Activated CD4-positive, alpha-beta T cell treated with anti-CD3 and anti-CD28 coated beads, Interleukin-2, amount 50 U/mL, for 16 hours (primary cell): ENCODE results near the gene SCUBE1.

Experiments
- DNase-seq: peaks from one replicate; pipeline ENCODE4 v3.0.0-alpha.2; 2020

The SCUBE1 gene

DNA sequence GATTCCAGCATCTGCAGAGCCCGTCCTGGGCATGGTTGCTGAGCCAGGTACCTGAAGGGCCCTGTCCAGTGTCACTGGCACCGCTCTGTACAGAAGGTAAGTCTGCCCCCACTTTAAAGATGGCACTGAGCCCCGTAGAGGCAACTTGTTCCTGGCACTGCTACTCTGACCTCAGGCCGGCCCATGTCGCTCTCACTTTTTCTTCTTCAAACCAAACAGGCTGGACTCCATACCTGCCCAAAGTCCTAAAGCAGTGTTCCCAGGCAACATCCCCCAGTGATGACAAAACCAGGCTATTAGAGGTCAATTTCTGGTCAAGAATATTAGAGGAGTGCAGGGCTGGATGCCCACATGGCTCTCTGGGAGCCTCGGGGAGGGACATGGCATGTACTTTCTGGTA, 109.6 kb downstream of the SCUBE1 start:
- DNase-seq: no peak

GRCh38 chr22:43232445-43232844, 110.7 kb downstream of the SCUBE1 start:
- no peak for DNase-seq

DNA sequence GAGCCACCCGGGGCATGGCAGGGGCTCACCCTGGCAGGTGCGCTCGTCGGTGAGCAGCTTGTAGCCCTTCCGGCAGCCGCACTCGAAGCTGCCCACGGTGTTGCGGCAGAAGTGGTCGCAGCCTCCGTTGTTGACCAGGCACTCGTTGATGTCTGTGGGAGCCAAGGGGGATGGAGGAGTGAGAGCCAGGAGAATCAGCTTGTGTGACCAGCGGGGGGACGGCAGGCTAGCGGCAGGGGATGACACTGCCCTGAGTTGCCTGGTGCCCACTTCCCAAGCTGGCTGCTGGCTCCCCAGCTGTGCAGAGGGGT, 111.5 kb downstream of the SCUBE1 start:
- no peak for DNase-seq

GRCh38 chr22:43230971-43231723, 112.0 kb downstream of the SCUBE1 start:
- peak; percentile 75 for DNase-seq

DNA sequence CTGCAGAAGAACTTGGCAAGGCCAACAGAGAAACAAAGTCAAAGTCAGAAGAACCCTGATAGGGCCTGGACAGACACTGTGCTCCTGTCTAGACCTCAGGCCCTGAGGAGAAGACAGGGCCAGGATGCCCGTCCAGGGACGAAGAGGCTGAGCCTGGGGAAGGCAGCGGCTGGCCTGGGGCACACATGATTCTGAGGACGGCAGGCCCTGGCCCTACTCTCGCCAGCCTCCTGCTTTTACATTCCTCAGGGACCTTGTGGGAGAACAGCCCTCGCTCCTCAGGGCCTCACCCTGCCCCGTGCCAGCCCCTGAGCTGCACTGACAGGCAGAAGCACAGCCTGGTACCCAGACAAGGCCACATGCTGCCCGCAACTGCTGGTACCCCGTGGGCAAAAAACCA, 112.6 kb downstream of the SCUBE1 start:
- no peak for DNase-seq

DNA sequence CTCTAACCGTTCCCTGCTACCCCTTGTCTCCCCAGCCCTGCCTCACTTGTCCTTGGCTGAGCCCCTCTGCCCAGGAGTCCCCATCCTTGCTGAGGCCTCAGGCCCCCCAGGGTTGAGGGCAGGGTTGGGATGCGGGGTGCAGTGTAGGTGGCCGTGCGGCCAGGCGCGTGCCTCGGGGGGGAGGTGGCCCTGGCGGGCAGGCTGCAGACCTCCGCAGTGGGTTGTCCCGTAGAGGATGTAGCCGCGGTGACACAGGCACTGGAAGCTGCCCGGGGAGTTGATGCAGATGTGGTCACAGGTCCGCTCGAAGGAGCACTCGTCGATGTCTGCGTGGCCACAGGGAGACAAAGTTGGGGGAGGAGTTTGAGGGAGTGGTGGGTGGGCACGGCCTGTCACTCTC, 114.3 kb downstream of the SCUBE1 start:
- DNase-seq: no peak

GRCh38 chr22:43228330-43228729, 114.8 kb downstream of the SCUBE1 start:
- DNase-seq: no peak

- no peak for DNase-seq
Observed at GRCh38 chr22:43227239-43227630, 115.9 kb downstream of the SCUBE1 start.

- DNase-seq: no peak
Observed at GRCh38 chr22:43226377-43227238, 116.6 kb downstream of the SCUBE1 start.

DNA sequence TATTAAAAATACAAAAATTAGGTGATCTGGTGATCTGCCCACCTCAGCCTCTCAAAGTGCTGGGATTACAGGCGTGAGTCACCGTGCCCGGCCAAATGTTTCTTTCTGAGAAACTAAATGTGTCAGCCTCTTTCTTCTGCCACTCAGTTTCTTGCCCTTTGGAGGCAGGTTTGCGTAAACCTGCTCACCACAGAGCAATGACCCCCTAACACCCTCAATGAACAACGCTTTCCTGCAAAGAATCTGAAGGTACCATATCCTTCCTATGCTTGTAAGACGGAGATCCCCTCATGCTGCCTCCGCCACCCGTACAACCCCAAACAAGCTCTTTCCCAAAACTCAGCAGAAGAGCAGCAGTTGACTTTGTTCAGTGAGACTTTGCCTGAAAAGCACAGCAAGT, 117.6 kb downstream of the SCUBE1 start:
- no peak for DNase-seq

DNA sequence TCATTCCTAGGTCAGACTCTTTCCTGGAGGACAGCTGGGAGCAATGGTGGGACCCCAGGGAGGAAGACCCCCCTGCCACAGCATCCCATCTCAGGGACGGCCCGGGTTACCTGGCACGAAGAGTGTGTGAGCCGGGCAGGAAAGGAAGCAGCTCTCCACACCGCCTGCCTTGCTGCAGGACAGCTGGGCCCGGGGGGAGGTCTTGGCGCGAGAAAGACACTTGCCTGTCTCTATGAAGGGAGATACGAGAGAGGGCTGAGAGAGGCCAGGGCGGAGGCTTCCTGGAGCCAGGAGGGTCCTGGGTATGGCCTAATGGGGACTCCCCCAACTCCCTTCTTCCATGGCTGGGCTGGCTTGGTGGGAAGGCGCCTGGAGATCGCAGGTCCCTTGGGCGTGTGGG, 120.2 kb downstream of the SCUBE1 start:
- no peak for DNase-seq

DNA sequence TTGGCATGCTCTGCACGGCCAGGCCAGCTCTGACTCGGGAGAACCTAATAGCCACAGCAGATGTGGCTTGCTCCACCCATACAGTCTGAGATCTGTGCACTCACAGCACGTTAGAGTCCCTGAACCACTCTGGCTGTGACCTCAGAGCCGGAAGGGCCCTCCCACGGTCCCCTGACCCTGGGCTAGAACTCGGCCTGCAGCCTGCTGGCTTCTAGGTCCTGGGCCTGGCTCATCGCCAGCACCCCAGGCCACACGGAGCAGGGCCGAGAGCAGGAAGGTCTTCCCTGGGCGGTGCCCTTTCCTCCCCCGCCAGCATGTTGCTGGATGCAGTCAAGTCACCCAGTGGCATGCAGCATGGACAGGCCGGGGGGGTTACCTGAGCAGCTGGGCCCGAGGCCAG, 120.9 kb downstream of the SCUBE1 start:
- DNase-seq: no peak

- no peak for DNase-seq
Observed at GRCh38 chr22:43220625-43221380, 122.4 kb downstream of the SCUBE1 start.

- no peak for DNase-seq
Observed at GRCh38 chr22:43218786-43219185, 124.4 kb downstream of the SCUBE1 start.

- no peak for DNase-seq
Observed at GRCh38 chr22:43217285-43218030, 125.7 kb downstream of the SCUBE1 start.

- no peak for DNase-seq
Observed at GRCh38 chr22:43216738-43217137, 126.4 kb downstream of the SCUBE1 start.

- no peak for DNase-seq
Observed at GRCh38 chr22:43213962-43214361, 129.2 kb downstream of the SCUBE1 start.

- no peak for DNase-seq
Observed at GRCh38 chr22:43213051-43213450, 130.1 kb downstream of the SCUBE1 start.

- DNase-seq: no peak
Observed at GRCh38 chr22:43212434-43212952, 130.7 kb downstream of the SCUBE1 start.

DNA sequence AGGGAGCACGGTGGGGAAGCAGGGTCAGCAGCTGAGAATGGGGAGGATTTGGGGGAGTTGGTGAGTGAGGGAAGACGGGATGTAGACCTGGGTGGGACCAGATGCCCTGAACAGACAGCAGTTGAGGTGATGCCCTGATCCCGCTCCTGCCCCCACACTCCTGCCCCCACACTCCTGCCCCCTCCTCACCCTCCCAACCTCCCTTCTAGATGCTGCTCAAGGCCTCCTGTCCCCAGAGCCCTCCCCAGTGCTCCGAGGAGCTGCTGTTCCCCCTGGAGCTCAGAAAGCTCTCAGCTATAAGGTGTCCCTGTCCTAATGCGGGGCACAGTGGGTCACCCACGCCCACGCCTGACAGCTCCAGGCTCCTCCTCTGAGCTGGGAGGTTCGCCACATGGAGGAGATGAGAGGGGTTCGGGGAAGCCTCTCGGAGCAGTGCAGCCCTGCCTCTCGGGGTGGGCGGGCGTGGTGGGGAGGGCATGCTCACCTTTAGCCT, 131.2 kb downstream of the SCUBE1 start:
- no peak for DNase-seq

DNA sequence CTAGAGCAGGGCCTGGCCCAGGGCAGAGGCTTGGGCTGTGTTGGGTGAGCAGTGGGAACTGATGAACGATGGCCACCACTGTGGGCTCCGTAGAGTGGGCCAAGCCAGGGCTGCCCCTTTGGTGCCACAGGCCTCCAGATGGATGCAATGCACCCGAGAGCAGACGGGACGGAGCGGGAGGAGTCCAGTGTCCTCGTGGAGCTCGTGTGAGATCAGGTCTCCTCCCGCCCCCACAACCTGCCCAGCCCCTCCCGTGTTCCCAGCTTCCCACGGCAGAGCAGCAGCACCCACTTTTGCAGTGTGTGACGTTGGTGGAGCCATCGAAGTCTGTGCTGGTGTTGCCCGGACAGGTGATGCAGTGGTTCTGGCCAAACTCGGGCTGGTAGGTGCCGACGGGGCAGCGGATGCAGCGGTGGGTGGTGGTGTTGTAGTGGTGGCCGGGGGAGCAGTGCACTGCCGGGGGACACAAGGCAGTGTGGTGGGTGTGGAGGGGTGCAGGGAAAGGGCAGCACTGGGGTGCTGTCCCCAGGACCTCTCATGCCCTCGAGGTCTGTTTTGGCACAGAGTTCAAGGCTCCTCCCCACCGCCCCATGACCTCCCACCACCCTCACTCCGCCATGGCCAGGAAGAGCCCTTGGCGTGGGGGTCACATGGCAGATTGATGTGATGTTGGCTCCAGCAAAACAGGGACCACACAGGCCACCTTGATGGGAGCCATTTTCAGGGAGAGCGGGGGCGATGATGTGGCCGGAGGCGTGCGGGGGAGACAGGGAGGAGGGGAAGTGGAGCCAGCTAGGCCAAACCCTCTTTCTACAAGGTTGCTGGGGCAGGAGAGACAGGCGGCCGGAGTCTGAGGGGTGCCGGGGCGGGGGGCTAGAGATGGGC, 132.3 kb downstream of the SCUBE1 start:
- DNase-seq: no peak

DNA sequence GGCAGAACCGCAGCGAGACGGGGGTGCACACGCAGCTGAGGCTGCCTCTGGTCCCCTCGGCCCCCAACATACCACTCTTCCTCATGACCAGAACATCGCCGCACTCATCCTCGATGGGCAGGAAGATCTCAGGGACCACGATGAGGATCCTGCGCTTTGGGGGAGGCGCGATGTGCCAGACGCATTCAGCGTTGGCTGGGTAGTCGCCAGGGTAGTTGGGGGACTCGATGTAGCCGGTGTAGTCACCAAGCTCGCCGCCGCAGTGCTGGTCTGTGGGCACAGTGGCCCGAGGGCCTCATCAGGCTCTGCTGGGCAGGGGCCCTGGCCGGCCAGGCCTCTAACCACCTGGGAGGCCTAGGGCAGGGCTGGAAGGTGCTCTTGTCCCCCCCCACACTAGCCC, 133.2 kb downstream of the SCUBE1 start:
- no peak for DNase-seq
